ENCODE results near the gene NDRG4.

The NDRG4 gene, protein sequence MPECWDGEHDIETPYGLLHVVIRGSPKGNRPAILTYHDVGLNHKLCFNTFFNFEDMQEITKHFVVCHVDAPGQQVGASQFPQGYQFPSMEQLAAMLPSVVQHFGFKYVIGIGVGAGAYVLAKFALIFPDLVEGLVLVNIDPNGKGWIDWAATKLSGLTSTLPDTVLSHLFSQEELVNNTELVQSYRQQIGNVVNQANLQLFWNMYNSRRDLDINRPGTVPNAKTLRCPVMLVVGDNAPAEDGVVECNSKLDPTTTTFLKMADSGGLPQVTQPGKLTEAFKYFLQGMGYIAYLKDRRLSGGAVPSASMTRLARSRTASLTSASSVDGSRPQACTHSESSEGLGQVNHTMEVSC

DNA sequence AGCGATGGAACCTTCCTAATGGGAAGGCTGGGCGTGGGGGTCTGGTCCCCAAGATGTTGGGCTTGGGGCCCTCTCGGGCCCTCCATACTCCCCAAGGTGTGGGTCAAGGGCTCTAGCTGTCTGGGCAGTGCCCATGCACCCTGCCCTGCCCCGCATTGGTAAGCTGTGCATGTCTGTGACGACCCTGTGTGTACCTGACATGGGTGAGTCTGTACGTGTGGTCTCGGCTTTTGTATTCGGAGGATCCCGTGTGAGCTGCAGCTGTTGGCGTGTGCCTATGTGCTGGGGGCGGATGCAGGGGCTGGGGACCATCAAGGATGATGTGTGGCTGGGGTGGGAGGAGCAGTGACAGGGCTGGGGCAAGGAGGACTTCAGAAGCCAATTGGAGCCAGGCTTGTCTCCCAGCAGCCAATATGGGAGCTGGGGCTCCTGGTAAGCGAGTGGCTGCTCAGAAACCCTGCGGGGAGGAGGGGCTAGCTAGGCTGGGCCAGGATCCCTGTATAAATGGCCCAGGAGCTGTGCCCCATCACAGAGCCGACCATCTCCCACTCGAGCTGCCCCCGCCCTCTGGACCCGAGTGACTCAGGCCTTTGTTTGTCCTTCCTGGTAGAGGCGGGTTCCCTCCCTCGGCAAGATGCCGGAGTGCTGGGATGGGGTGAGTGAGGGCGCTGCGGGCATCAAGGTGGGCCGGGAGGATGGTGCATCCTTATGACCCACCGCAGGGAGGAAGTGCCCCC is at the start of gene NDRG4:
TSS of gene NDRG4 (plus strand) at position 529 of the 737 bp plus-strand sequence. CDS start at position 635, 106 bp downstream.
- Histone ChIP-seq H3K9ac (ENCODE audit: low read depth, low read length) (no peak within 1 kb of the TSS), H3K4me3 (ENCODE audit: low read depth, low read length) (peak within 1 kb of the TSS; percentile 86), H3K27ac (ENCODE audit: low read depth, low read length) (no peak within 1 kb of the TSS)

DNA sequence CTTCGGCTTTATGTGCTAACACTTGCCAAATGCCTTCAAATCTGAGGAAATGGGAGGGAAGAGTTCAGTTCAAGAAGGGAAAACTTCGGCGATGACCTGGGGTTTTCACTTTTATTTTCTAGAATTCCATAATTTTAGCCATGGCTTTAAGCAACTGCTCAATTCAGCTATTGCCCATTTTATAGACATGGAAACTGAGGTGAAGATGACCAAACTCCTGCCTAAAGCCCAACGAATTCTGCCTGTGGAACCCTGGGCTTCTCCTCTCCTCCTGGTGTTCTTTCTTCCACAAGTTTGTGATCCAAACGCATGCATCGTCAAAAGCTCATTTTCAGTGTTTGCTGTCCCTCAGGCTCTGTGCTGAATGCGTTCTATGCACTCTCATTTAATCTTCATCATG is 49.4 kb upstream of the NDRG4 start:
- no peaks in the 10 kb centered on the region for H3K9me3 ChIP-seq (ENCODE audit: control insufficient read depth, insufficient read depth, low read length)
- no peaks in the 10 kb centered on the region for H3K27me3 ChIP-seq (ENCODE audit: control insufficient read depth, insufficient read depth, low read length)
- H3K36me3 ChIP-seq (ENCODE audit: control insufficient read depth, insufficient read depth, low read length): no peaks in the 10 kb centered on the region
- H3K27ac ChIP-seq (ENCODE audit: low read depth, low read length): no peak overlapping the region
- H3K9ac ChIP-seq (ENCODE audit: low read depth, low read length): no peak overlapping the region
- H3K4me1 ChIP-seq (ENCODE audit: control insufficient read depth, insufficient read depth, low read length): no peaks in the 10 kb centered on the region
- no peak overlapping the region for H3K4me3 ChIP-seq (ENCODE audit: low read depth, low read length)

More for the DNA sequence above, at the start of gene NDRG4:
- Histone ChIP-seq H3K27me3 (ENCODE audit: control insufficient read depth, insufficient read depth, low read length) (peaks cover 8% of the 10 kb centered on the region; the same call in 1 of the 2 replicates), H3K4me1 (ENCODE audit: control insufficient read depth, insufficient read depth, low read length) (peaks cover 12% of the 10 kb centered on the region), H3K9me3 (ENCODE audit: control insufficient read depth, insufficient read depth, low read length) (no peaks in the 10 kb centered on the region), H3K36me3 (ENCODE audit: control insufficient read depth, insufficient read depth, low read length) (no peaks in the 10 kb centered on the region)

GRCh38 chr16:58451265-58451689 is 48.7 kb upstream of the NDRG4 start:
- Histone ChIP-seq H3K27ac (ENCODE audit: low read depth, low read length) (peak overlapping the region; percentile 31), H3K4me3 (ENCODE audit: low read depth, low read length) (no peak overlapping the region), H3K27me3 (ENCODE audit: control insufficient read depth, insufficient read depth, low read length) (no peaks in the 10 kb centered on the region)

GRCh38 chr16:58451945-58452401 is 48.0 kb upstream of the NDRG4 start:
- no peaks in the 10 kb centered on the region for H3K4me1 ChIP-seq (ENCODE audit: control insufficient read depth, insufficient read depth, low read length)
- H3K9me3 ChIP-seq (ENCODE audit: control insufficient read depth, insufficient read depth, low read length): no peaks in the 10 kb centered on the region
- peak overlapping the region; percentile 31 for H3K27ac ChIP-seq (ENCODE audit: low read depth, low read length)
- H3K27me3 ChIP-seq (ENCODE audit: control insufficient read depth, insufficient read depth, low read length): no peaks in the 10 kb centered on the region
- H3K4me3 ChIP-seq (ENCODE audit: low read depth, low read length): no peak overlapping the region
- H3K9ac ChIP-seq (ENCODE audit: low read depth, low read length): no peak overlapping the region
- H3K36me3 ChIP-seq (ENCODE audit: control insufficient read depth, insufficient read depth, low read length): no peaks in the 10 kb centered on the region

More at GRCh38 chr16:58451265-58451689, 48.7 kb upstream of the NDRG4 start:
- H3K9ac ChIP-seq (ENCODE audit: low read depth, low read length): no peak overlapping the region
- no peaks in the 10 kb centered on the region for H3K36me3 ChIP-seq (ENCODE audit: control insufficient read depth, insufficient read depth, low read length)
- no peaks in the 10 kb centered on the region for H3K9me3 ChIP-seq (ENCODE audit: control insufficient read depth, insufficient read depth, low read length)
- no peaks in the 10 kb centered on the region for H3K4me1 ChIP-seq (ENCODE audit: control insufficient read depth, insufficient read depth, low read length)

DNA sequence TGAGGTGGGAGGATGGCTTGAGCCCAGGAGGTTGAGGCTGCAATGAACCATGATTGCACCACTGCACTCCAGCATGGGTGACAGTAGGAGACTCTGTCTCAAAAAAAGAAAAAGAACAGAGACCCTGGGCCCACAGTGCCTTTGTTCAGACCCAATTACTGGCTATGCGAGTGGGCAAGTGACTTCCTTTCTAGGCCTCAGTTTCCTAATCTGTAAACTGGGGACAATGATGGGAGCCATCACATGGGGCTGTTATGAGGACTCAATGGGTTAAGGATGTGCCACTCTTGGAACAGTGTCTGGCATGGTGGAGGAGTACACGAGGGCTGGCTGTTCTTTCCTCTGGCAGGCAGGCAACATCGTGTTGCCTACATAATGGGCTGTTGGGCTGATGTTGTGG is 47.3 kb upstream of the NDRG4 start:
- Histone ChIP-seq H3K9ac (ENCODE audit: low read depth, low read length) (no peak overlapping the region), H3K4me1 (ENCODE audit: control insufficient read depth, insufficient read depth, low read length) (no peaks in the 10 kb centered on the region), H3K36me3 (ENCODE audit: control insufficient read depth, insufficient read depth, low read length) (no peaks in the 10 kb centered on the region), H3K27ac (ENCODE audit: low read depth, low read length) (no peak overlapping the region), H3K9me3 (ENCODE audit: control insufficient read depth, insufficient read depth, low read length) (no peaks in the 10 kb centered on the region), H3K27me3 (ENCODE audit: control insufficient read depth, insufficient read depth, low read length) (no peaks in the 10 kb centered on the region), H3K4me3 (ENCODE audit: low read depth, low read length) (no peak overlapping the region)

DNA sequence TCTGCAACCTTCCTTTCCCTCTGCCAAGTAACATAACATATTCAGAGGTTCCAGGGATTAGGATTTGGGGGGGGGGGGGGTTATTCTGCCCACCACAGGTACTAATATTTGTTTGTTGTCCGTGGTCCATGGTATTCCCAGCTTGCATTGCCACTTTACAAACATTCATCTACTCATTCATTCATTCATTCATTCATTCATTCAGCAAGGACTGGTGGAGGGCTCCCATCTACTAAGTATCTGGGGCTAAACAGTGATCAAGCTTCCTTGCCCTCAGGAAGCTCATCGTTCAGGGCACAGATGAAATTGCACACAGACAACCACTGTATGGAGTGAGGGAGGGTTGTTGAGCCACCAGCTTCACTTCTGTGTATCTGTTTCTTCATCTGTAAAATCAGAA is 45.8 kb upstream of the NDRG4 start:
- Histone ChIP-seq H3K27ac (ENCODE audit: low read depth, low read length) (no peak overlapping the region), H3K27me3 (ENCODE audit: control insufficient read depth, insufficient read depth, low read length) (no peaks in the 10 kb centered on the region), H3K9ac (ENCODE audit: low read depth, low read length) (no peak overlapping the region), H3K9me3 (ENCODE audit: control insufficient read depth, insufficient read depth, low read length) (no peaks in the 10 kb centered on the region), H3K4me3 (ENCODE audit: low read depth, low read length) (no peak overlapping the region), H3K36me3 (ENCODE audit: control insufficient read depth, insufficient read depth, low read length) (no peaks in the 10 kb centered on the region), H3K4me1 (ENCODE audit: control insufficient read depth, insufficient read depth, low read length) (no peaks in the 10 kb centered on the region)

DNA sequence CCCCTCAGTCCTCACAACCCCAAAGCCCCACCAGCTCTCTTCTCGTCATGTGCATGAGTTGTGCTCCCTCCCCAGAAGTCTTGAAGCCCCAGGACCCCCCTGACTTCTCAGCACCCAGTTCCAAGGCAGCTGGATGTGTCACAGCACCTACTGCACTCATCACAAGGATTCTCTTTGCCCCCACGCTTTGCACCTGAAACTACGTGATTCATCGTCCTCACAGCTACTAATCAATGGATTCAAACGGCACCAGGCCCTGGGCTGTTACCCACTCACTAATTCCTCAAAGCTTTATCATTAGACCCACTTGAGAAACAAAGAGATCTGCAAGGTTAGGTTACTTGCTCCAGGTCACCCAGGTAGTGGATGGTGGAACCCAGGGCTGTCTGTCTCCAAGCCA is 45.1 kb upstream of the NDRG4 start:
- no peaks in the 10 kb centered on the region for H3K36me3 ChIP-seq (ENCODE audit: control insufficient read depth, insufficient read depth, low read length)
- no peaks in the 10 kb centered on the region for H3K27me3 ChIP-seq (ENCODE audit: control insufficient read depth, insufficient read depth, low read length)
- H3K4me1 ChIP-seq (ENCODE audit: control insufficient read depth, insufficient read depth, low read length): no peaks in the 10 kb centered on the region
- H3K4me3 ChIP-seq (ENCODE audit: low read depth, low read length): no peak overlapping the region
- no peaks in the 10 kb centered on the region for H3K9me3 ChIP-seq (ENCODE audit: control insufficient read depth, insufficient read depth, low read length)
- no peak overlapping the region for H3K27ac ChIP-seq (ENCODE audit: low read depth, low read length)
- no peak overlapping the region for H3K9ac ChIP-seq (ENCODE audit: low read depth, low read length)

- no peak overlapping the region for H3K9ac ChIP-seq (ENCODE audit: low read depth, low read length)
- H3K4me1 ChIP-seq (ENCODE audit: control insufficient read depth, insufficient read depth, low read length): no peaks in the 10 kb centered on the region
- no peak overlapping the region for H3K4me3 ChIP-seq (ENCODE audit: low read depth, low read length)
- no peaks in the 10 kb centered on the region for H3K9me3 ChIP-seq (ENCODE audit: control insufficient read depth, insufficient read depth, low read length)
- H3K36me3 ChIP-seq (ENCODE audit: control insufficient read depth, insufficient read depth, low read length): no peaks in the 10 kb centered on the region
- H3K27ac ChIP-seq (ENCODE audit: low read depth, low read length): no peak overlapping the region
- 0 out of 2 replicates have a peak, but pooled peaks cover 3% of the 10 kb centered on the region for H3K27me3 ChIP-seq (ENCODE audit: control insufficient read depth, insufficient read depth, low read length)
These were observed 44.2 kb upstream of the NDRG4 start for GRCh38 chr16:58455750-58456149.

- H3K4me3 ChIP-seq (ENCODE audit: low read depth, low read length): no peak overlapping the region
- no peaks in the 10 kb centered on the region for H3K36me3 ChIP-seq (ENCODE audit: control insufficient read depth, insufficient read depth, low read length)
- no peak overlapping the region for H3K27ac ChIP-seq (ENCODE audit: low read depth, low read length)
- H3K4me1 ChIP-seq (ENCODE audit: control insufficient read depth, insufficient read depth, low read length): no peaks in the 10 kb centered on the region
- no peaks in the 10 kb centered on the region for H3K9me3 ChIP-seq (ENCODE audit: control insufficient read depth, insufficient read depth, low read length)
- H3K9ac ChIP-seq (ENCODE audit: low read depth, low read length): no peak overlapping the region
- peaks cover 8% of the 10 kb centered on the region; the same call in 1 of the 2 replicates for H3K27me3 ChIP-seq (ENCODE audit: control insufficient read depth, insufficient read depth, low read length)
These were observed 43.8 kb upstream of the NDRG4 start for GRCh38 chr16:58456193-58456592.

DNA sequence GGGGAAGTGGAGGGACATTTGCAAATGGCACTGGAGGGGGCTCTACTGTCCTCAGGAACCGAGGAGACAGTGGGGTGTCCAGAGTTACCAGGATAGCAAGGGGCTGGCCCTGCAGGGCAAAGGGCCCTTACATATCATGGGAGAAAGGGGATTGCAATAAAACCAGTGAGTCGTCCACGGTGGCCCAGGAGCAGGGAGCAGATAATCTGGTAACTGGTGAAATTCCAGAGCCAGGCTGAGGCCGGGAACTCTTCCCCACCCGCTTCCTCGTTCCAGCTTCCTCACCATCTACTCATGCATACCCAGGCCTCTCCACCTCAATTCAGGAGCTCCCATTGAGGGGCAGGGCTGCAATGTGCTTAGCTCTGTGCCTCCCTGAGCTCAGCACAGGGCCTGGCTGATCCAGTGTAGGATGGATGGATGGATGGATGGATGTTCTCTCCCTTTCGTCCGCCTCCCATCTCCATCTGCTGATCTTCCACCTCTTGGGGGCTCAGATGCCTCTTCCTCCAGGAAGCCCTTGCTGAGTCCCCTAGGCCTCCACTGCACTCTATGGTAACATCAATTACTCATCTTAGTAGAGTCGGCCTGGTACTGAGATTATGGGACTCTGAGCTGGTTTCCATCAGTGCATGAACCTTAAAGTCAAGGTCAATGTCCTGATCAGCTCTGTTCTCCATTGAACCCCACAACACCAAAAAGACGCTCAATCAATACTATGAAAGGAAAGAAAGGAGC is 41.2 kb upstream of the NDRG4 start:
- no peaks in the 10 kb centered on the region; the same call in 1 of the 2 replicates for H3K4me1 ChIP-seq (ENCODE audit: control insufficient read depth, insufficient read depth, low read length)
- no peak overlapping the region for H3K9ac ChIP-seq (ENCODE audit: low read depth, low read length)
- no peak overlapping the region for H3K4me3 ChIP-seq (ENCODE audit: low read depth, low read length)
- no peaks in the 10 kb centered on the region for H3K36me3 ChIP-seq (ENCODE audit: control insufficient read depth, insufficient read depth, low read length)
- peaks cover 32% of the 10 kb centered on the region for H3K27me3 ChIP-seq (ENCODE audit: control insufficient read depth, insufficient read depth, low read length)
- H3K27ac ChIP-seq (ENCODE audit: low read depth, low read length): no peak overlapping the region
- H3K9me3 ChIP-seq (ENCODE audit: control insufficient read depth, insufficient read depth, low read length): no peaks in the 10 kb centered on the region
